Stimulated activated CD4-positive, alpha-beta T cell treated with anti-CD3 and anti-CD28 coated beads, Interleukin-1b, Interleukin-23, amount 100 ng/mL, for 4 hours (primary cell): ENCODE measurements around the gene ZNF225.
"Not testable (repeated sequence)": the region's sequence is repeated elsewhere in the genome, so short reads cannot be mapped to it uniquely, and the experiment has no call there.

Experiments used
- DNase-seq, 2 donors: peaks; one replicate each; pipeline ENCODE4 v3.0.0-alpha.2; 2020; ENCODE audit warnings: low read depth in 2 of 2

ZNF225 gene

DNA sequence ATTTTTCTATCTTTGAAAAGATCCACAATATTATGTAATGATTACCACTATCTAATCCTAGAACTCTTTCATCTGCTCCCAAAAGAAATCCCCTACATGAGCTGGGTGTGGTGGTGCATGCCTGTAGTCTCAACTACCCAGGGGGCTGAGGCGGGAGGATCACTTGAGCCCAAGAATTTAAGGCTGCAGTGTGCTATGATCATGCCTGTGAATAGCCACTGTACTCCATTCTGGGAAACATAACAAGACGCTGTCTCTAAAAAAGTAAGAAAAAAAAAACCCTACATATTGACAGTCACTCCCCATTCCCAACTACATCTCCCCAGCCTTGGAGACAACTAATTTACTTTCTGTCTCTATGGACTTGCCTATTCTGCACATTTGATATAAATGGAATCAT is 50.6 kb downstream of the ZNF225 start:
- DNase-seq = no peak

DNA sequence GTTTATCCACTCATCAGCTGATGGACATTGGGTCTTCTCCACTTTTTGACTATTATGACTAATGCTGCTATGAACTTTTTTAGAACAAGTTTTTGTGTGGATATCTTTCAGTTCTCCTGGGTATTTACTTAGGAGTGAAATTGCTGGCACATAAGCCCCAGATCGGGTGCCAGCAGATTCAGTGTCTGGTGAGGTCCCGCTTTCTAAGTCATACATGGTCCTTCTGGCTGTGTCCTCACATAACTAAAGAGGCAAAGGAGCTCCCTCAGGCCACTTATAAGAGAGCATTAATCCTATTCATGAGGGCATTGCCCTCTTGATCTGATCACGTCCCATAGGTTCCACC is 51.1 kb downstream of the ZNF225 start:
- no peak for DNase-seq

DNA sequence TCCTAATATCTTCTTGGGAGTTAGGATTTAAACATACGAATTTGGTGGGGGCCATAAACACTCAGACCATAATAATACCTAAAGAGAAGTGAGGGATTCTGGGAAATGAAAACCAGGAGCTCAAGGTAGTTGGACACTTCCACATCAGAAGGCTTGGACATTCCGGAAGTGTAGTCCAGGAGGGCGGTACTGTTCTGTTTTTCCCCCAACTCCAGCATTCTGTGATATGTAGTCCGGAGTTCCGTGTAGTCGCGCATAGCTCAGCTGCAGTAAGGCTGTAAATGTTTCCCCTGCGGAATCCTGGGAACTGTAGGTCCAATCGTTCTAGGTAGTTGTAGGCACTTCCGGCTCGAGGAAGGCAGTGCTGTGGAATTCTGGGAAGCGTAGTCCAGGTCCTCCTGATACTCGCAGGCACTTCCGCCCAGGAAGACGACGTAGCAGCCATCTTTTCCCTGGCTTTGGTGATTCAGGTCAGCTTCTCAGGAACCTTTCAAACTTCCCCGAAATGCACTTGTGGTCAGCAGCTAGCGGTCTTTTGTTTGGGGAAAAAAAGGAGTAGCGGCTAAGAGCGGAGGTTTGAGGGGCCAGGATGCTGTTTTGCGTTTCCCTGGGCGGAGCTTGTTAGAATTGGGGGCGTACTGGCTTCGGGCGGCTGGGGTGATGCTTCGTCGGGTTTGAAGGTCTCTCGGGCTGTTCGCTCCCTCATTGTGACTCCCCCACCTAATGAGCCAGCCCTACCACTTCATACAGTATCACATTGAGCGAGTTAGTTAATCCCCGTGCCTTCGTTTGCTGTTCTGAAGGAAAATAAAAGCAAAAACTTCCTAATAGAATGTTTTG is 51.7 kb downstream of the ZNF225 start, which contains the start of gene ZNF226:
TSS of gene ZNF226 (plus strand) at position 428 of the 840 bp plus-strand sequence. CDS start 4,981 bp downstream, outside the sequence.
- peak; percentile 50 to 66 for DNase-seq

DNA sequence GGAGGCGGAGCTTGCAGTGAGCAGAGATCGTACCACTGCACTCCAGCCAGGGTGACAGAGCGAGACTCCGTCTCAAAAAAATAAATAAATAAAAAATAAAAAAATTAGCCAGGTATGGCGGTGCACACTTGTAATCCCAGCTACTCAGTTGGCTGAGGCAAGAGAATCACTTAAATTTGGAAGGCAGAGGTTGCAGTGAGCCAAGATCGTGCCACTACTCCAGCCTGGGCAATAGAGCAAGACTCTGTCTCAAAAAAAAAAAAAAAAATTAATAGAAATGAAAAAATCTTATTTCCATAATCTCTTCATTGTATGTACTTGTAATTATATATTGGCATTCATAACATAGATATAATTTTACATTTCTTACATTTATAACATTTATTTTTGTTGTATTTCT is 57.5 kb downstream of the ZNF225 start:
- not testable (repeated sequence) for DNase-seq

DNA sequence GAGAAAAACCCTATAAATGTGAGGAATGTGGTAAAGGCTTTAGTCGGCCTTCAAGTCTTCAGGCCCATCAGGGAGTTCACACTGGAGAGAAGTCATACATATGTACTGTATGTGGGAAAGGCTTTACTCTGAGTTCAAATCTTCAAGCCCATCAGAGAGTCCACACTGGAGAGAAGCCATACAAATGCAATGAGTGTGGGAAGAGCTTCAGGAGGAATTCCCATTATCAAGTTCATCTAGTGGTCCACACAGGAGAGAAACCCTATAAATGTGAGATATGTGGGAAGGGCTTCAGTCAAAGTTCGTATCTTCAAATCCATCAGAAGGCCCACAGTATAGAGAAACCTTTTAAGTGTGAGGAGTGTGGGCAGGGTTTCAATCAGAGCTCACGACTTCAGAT is 63.4 kb downstream of the ZNF225 start:
- DNase-seq = no peak

DNA sequence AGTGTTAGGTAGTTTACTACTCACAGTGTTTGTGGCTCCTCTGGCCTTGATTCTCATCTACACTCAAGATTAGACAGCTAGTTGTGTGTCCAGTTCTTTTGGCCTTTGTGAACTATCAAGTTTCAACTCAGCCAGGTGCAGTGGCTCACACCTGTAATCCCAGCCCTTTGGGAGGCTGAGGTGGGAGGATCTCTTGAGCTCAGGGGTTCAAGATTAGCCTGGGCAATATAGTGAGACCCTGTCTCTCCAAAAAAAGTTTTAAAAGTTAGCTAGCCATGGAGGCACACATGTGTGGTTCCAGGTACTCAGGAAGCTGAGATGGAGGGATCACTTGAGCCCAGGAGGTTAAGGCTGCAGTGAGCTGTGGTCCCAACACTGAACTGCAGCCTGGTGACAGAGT is 67.8 kb downstream of the ZNF225 start:
- no peak for DNase-seq

DNA sequence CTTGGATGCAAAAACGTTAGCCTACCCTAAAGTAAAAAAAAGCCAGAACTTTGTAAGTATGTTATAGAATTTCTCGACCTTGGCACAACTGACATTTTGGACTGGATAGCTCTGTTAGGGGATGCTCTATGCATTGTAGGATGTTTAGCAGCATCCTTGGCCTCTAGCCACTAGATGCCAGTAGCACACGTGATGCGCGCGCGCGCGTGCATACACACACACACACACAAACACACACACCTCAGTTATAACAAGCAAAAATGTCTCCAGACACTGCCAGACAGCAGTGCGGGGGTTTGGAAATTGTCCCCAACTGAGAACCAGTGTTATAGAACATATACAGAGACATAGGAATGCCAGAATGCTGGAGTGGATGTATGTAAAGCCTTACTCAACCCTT is 68.9 kb downstream of the ZNF225 start:
- DNase-seq = no peak
